8988T (cell line): ENCODE measurements around the gene LANCL2.
"Not testable (repeated sequence)": the region's sequence is repeated elsewhere in the genome, so short reads cannot be mapped to it uniquely, and the experiment has no call there.

Source experiments
- DNase-seq: peaks from one replicate; pipeline ENCODE4 v3.0.0; 2011

Gene LANCL2

GRCh38 chr7:55365205-55365674 lies at the start of gene LANCL2:
LANCL2 (plus strand) TSS chr7:55365337; CDS start chr7:55366026, 689 bp downstream.
- no peak for DNase-seq

GRCh38 chr7:55325371-55325792 lies 39.8 kb upstream of the LANCL2 start:
- DNase-seq, result no peak

GRCh38 chr7:55326081-55326835 lies 38.9 kb upstream of the LANCL2 start:
- DNase-seq, result no peak

- DNase-seq, result no peak
Observed at GRCh38 chr7:55326945-55327626, 38.1 kb upstream of the LANCL2 start.

- DNase-seq, result no peak
Observed at GRCh38 chr7:55335151-55335550, 30.0 kb upstream of the LANCL2 start.

- no peak for DNase-seq
Observed at GRCh38 chr7:55335786-55336185, 29.4 kb upstream of the LANCL2 start.

GRCh38 chr7:55336540-55336939 lies 28.6 kb upstream of the LANCL2 start:
- no peak for DNase-seq

- no peak for DNase-seq
Observed at GRCh38 chr7:55339033-55340000, 25.8 kb upstream of the LANCL2 start.

- DNase-seq, result no peak
Observed at GRCh38 chr7:55342216-55342871, 22.8 kb upstream of the LANCL2 start.

GRCh38 chr7:55343002-55343781 lies 21.9 kb upstream of the LANCL2 start:
- no peak for DNase-seq

- DNase-seq, result no peak
Observed at GRCh38 chr7:55343860-55344606, 21.1 kb upstream of the LANCL2 start.

- no peak for DNase-seq
Observed at GRCh38 chr7:55344840-55345239, 20.3 kb upstream of the LANCL2 start.

- no peak for DNase-seq
Observed at GRCh38 chr7:55345292-55345691, 19.8 kb upstream of the LANCL2 start.

GRCh38 chr7:55348502-55348901 lies 16.6 kb upstream of the LANCL2 start:
- no peak for DNase-seq

- no peak for DNase-seq
Observed at GRCh38 chr7:55349121-55349520, 16.0 kb upstream of the LANCL2 start.

GRCh38 chr7:55350281-55350680 lies 14.9 kb upstream of the LANCL2 start:
- DNase-seq, result no peak

GRCh38 chr7:55351263-55351662 lies 13.9 kb upstream of the LANCL2 start:
- DNase-seq, result no peak

- not testable (repeated sequence) for DNase-seq
Observed at GRCh38 chr7:55352947-55353273, 12.2 kb upstream of the LANCL2 start.

GRCh38 chr7:55360486-55360885 lies 4.7 kb upstream of the LANCL2 start:
- DNase-seq, result no peak

- no peak for DNase-seq
Observed at GRCh38 chr7:55361560-55361959, 3.6 kb upstream of the LANCL2 start.

GRCh38 chr7:55362927-55363326 lies 2.2 kb upstream of the LANCL2 start:
- DNase-seq, result no peak
